ENCODE results near the gene SFMBT2.

SFMBT2 gene

GRCh38 chr10:7338469-7338868 lies 72.4 kb downstream of the SFMBT2 start:
- H3K27me3 ChIP-seq (ENCODE audit: low read depth) = no peaks in the 10 kb centered on the region
- peaks cover 5% of the 10 kb centered on the region for H3K4me1 ChIP-seq
- DNase-seq (ENCODE audit: low spot score in 2 of 2) = no peak
- H3K4me3 ChIP-seq = no peak overlapping the region
- no peaks in the 10 kb centered on the region for H3K9me3 ChIP-seq
- in situ Hi-C loops (cut with MboI; ENCODE audit: low sequenced_read_pairs) = no loop called here
- H3K36me3 ChIP-seq (replicated peaks) = 0 out of 2 replicates have a peak, but pooled peaks cover 10% of the 10 kb centered on the region

GRCh38 chr10:7337431-7338171 lies 73.2 kb downstream of the SFMBT2 start:
- in situ Hi-C loops (cut with MboI; ENCODE audit: low sequenced_read_pairs) = no loop called here
- Histone ChIP-seq H3K36me3 (replicated peaks) (0 out of 2 replicates have a peak, but pooled peaks cover 10% of the 10 kb centered on the region), H3K9me3 (no peaks in the 10 kb centered on the region), H3K4me3 (no peak overlapping the region), H3K27me3 (ENCODE audit: low read depth) (no peaks in the 10 kb centered on the region), H3K4me1 (peaks cover 5% of the 10 kb centered on the region)
- no peak for DNase-seq (ENCODE audit: low spot score in 2 of 2)

DNA sequence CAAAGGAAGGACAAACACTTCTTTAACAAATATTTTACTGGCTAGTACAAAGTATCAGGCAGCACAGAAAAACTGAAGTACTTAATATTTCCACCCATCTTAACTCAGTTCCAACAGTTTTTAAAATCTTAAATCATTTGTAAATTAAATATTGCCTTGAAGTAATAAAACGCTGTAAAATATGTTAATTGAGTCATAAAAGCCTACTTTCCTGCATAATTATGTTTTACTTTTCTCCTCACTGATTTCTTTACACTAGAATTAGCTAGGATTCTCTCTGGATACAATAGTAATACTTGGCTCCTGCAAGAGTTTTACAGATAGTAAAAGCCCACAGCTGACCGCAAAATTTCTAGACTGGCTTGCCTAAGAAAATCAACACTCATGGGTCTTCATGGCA lies 74.9 kb downstream of the SFMBT2 start:
- no peak for DNase-seq (ENCODE audit: low spot score in 2 of 2)
- H3K4me1 ChIP-seq = peaks cover 8% of the 10 kb centered on the region
- no peaks in the 10 kb centered on the region for H3K27me3 ChIP-seq (ENCODE audit: low read depth)
- in situ Hi-C loops (cut with MboI; ENCODE audit: low sequenced_read_pairs) = no loop called here
- H3K4me3 ChIP-seq = no peak overlapping the region
- H3K36me3 ChIP-seq (replicated peaks) = 0 out of 2 replicates have a peak, but pooled peaks cover 10% of the 10 kb centered on the region
- no peaks in the 10 kb centered on the region for H3K9me3 ChIP-seq

GRCh38 chr10:7334642-7334964 lies 76.2 kb downstream of the SFMBT2 start:
- Histone ChIP-seq H3K4me1 (peaks cover 8% of the 10 kb centered on the region), H3K9me3 (no peaks in the 10 kb centered on the region; the same call in 1 of the 2 replicates), H3K36me3 (replicated peaks) (0 out of 2 replicates have a peak, but pooled peaks cover 5% of the 10 kb centered on the region), H3K4me3 (no peak overlapping the region), H3K27me3 (ENCODE audit: low read depth) (no peaks in the 10 kb centered on the region)
- no peak for DNase-seq (ENCODE audit: low spot score in 2 of 2)
- in situ Hi-C loops (cut with MboI; ENCODE audit: low sequenced_read_pairs) = no loop called here

DNA sequence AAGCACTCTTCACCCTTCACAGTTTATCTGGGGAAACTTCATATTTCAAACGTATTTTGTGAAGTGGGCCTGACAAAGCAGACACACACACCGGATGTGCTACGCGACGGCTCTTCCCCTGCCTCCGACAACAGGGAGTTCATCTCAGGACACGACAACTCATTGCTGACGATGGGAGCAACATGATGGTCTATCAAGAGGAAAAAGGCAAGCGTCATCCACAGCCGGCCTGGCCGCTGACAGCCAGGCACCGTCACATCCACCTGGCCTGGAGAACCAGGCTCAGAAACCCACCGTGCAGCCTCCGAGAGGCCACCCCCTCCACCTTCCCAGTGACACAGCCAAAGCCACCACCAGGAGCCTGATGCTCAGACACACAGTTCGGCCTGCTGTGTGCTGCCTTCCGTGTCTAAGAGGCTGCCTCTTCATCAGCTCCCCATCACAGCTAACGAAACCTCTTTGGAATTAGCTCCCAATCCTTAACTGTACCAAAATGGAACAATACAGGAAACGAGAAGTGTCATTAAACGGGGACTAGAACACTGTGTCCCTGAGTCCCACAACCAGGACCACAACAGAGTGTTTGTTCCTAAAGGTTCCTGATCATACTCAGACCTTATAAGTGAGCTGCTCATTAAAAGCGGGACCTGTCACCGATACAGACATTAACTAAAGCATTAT lies 76.7 kb downstream of the SFMBT2 start:
- Histone ChIP-seq H3K36me3 (replicated peaks) (0 out of 2 replicates have a peak, but pooled peaks cover 5% of the 10 kb centered on the region), H3K4me1 (peaks cover 8% of the 10 kb centered on the region), H3K27me3 (ENCODE audit: low read depth) (no peaks in the 10 kb centered on the region), H3K9me3 (no peaks in the 10 kb centered on the region; the same call in 1 of the 2 replicates), H3K4me3 (no peak overlapping the region)
- in situ Hi-C loops (cut with MboI; ENCODE audit: low sequenced_read_pairs) = no loop called here
- DNase-seq (ENCODE audit: low spot score in 2 of 2) = no peak

- no peak for DNase-seq (ENCODE audit: low spot score in 2 of 2)
- Histone ChIP-seq H3K4me1 (peaks cover 3% of the 10 kb centered on the region; the same call in 1 of the 2 replicates), H3K4me3 (no peak overlapping the region), H3K27me3 (ENCODE audit: low read depth) (no peaks in the 10 kb centered on the region), H3K9me3 (no peaks in the 10 kb centered on the region; the same call in none of the 2 replicates), H3K36me3 (replicated peaks) (0 out of 2 replicates have a peak, but pooled peaks cover under 1% of the 10 kb centered on the region)
- in situ Hi-C loops (cut with MboI; ENCODE audit: low sequenced_read_pairs) = no loop called here
Measured at GRCh38 chr10:7329219-7329618, 81.6 kb downstream of the SFMBT2 start.

- no peak for DNase-seq (ENCODE audit: low spot score in 2 of 2)
- no peaks in the 10 kb centered on the region for H3K27me3 ChIP-seq (ENCODE audit: low read depth)
- no peak overlapping the region for H3K4me3 ChIP-seq
- H3K36me3 ChIP-seq (replicated peaks) = 0 out of 2 replicates have a peak, but pooled peaks cover 5% of the 10 kb centered on the region
- H3K9me3 ChIP-seq = no peaks in the 10 kb centered on the region; the same call in none of the 2 replicates
- in situ Hi-C loops (cut with MboI; ENCODE audit: low sequenced_read_pairs) = no loop called here
- H3K4me1 ChIP-seq = peaks cover 3% of the 10 kb centered on the region; the same call in 1 of the 2 replicates
Measured at GRCh38 chr10:7327885-7328284, 82.9 kb downstream of the SFMBT2 start.

GRCh38 chr10:7322623-7323022 lies 88.2 kb downstream of the SFMBT2 start:
- DNase-seq (ENCODE audit: low spot score in 2 of 2) = no peak
- H3K9me3 ChIP-seq = no peaks in the 10 kb centered on the region; the same call in 1 of the 2 replicates
- no peak overlapping the region for H3K4me3 ChIP-seq
- no peaks in the 10 kb centered on the region for H3K27me3 ChIP-seq (ENCODE audit: low read depth)
- no peaks in the 10 kb centered on the region for H3K4me1 ChIP-seq
- in situ Hi-C loops (cut with MboI; ENCODE audit: low sequenced_read_pairs) = no loop called here
- H3K36me3 ChIP-seq (replicated peaks) = 0 out of 2 replicates have a peak, but pooled peaks cover 5% of the 10 kb centered on the region

- no peaks in the 10 kb centered on the region for H3K27me3 ChIP-seq (ENCODE audit: low read depth)
- no peaks in the 10 kb centered on the region for H3K4me1 ChIP-seq
- no peak overlapping the region for H3K4me3 ChIP-seq
- no peaks in the 10 kb centered on the region for H3K9me3 ChIP-seq
- no peak for DNase-seq (ENCODE audit: low spot score in 2 of 2)
- 0 out of 2 replicates have a peak, but pooled peaks cover 5% of the 10 kb centered on the region for H3K36me3 ChIP-seq (replicated peaks)
- in situ Hi-C loops (cut with MboI; ENCODE audit: low sequenced_read_pairs) = no loop called here
Measured at GRCh38 chr10:7320072-7320471, 90.8 kb downstream of the SFMBT2 start.

GRCh38 chr10:7319632-7320031 lies 91.2 kb downstream of the SFMBT2 start:
- no peaks in the 10 kb centered on the region for H3K9me3 ChIP-seq
- in situ Hi-C loops (cut with MboI; ENCODE audit: low sequenced_read_pairs) = no loop called here

GRCh38 chr10:7318836-7319235 lies 92.0 kb downstream of the SFMBT2 start:
- H3K36me3 ChIP-seq (replicated peaks) = 0 out of 2 replicates have a peak, but pooled peaks cover under 1% of the 10 kb centered on the region
- in situ Hi-C loops (cut with MboI; ENCODE audit: low sequenced_read_pairs) = no loop called here
- no peaks in the 10 kb centered on the region for H3K9me3 ChIP-seq
- H3K4me3 ChIP-seq = no peak overlapping the region
- no peaks in the 10 kb centered on the region for H3K4me1 ChIP-seq
- H3K27me3 ChIP-seq (ENCODE audit: low read depth) = no peaks in the 10 kb centered on the region
- DNase-seq (ENCODE audit: low spot score in 2 of 2) = no peak

More at GRCh38 chr10:7319632-7320031, 91.2 kb downstream of the SFMBT2 start:
- Histone ChIP-seq H3K36me3 (replicated peaks) (0 out of 2 replicates have a peak, but pooled peaks cover 5% of the 10 kb centered on the region), H3K4me1 (no peaks in the 10 kb centered on the region), H3K4me3 (no peak overlapping the region), H3K27me3 (ENCODE audit: low read depth) (no peaks in the 10 kb centered on the region)
- no peak for DNase-seq (ENCODE audit: low spot score in 2 of 2)

GRCh38 chr10:7317786-7318446 lies 92.9 kb downstream of the SFMBT2 start:
- H3K36me3 ChIP-seq (replicated peaks) = no peaks in the 10 kb centered on the region
- H3K9me3 ChIP-seq = no peaks in the 10 kb centered on the region
- H3K4me3 ChIP-seq = no peak overlapping the region
- no peaks in the 10 kb centered on the region for H3K4me1 ChIP-seq
- no peak for DNase-seq (ENCODE audit: low spot score in 2 of 2)
- no peaks in the 10 kb centered on the region for H3K27me3 ChIP-seq (ENCODE audit: low read depth)
- in situ Hi-C loops (cut with MboI; ENCODE audit: low sequenced_read_pairs) = no loop called here

- Histone ChIP-seq H3K27me3 (ENCODE audit: low read depth) (no peaks in the 10 kb centered on the region), H3K4me1 (peaks cover 3% of the 10 kb centered on the region; the same call in 1 of the 2 replicates), H3K9me3 (no peaks in the 10 kb centered on the region), H3K4me3 (no peak overlapping the region), H3K36me3 (replicated peaks) (no peaks in the 10 kb centered on the region)
- no peak for DNase-seq (ENCODE audit: low spot score in 2 of 2)
- in situ Hi-C loops (cut with MboI; ENCODE audit: low sequenced_read_pairs) = no loop called here
Measured at GRCh38 chr10:7316839-7317238, 94.0 kb downstream of the SFMBT2 start.

Data from HAP-1 (cell line).